Muscle of back (tissue), 11 donors: ENCODE results near the gene IRF5. TPM values are rescaled to one million over a fixed set of nuclear protein-coding genes. Genes with fewer than 3 reads are reported as not detected.
A peak's percentile ranks its signal among the peaks of the same experiment; 100 is the strongest.
"Not testable (repeated sequence)": the region's sequence is repeated elsewhere in the genome, so short reads cannot be mapped to it uniquely, and the experiment has no call there.

Source experiments
- DNase-seq, 3 donors: peaks; one replicate each; pipeline versions ENCODE4 v3.0.0 to v3.0.0-alpha.2; 2013
- polyA plus RNA-seq, 10 donors: library from polyadenylated mRNA; unstranded; fragments of 120-200 nt; gene quantifications; one replicate each; pipeline ENCODE4 v1.2.1, GENCODE V29; 2013; ENCODE audit not compliant: insufficient read length in 10 of 10

Gene IRF5
- polyA plus RNA-seq, 10 donors: 1.5 to 3.3 (median 2.3) TPM

DNA sequence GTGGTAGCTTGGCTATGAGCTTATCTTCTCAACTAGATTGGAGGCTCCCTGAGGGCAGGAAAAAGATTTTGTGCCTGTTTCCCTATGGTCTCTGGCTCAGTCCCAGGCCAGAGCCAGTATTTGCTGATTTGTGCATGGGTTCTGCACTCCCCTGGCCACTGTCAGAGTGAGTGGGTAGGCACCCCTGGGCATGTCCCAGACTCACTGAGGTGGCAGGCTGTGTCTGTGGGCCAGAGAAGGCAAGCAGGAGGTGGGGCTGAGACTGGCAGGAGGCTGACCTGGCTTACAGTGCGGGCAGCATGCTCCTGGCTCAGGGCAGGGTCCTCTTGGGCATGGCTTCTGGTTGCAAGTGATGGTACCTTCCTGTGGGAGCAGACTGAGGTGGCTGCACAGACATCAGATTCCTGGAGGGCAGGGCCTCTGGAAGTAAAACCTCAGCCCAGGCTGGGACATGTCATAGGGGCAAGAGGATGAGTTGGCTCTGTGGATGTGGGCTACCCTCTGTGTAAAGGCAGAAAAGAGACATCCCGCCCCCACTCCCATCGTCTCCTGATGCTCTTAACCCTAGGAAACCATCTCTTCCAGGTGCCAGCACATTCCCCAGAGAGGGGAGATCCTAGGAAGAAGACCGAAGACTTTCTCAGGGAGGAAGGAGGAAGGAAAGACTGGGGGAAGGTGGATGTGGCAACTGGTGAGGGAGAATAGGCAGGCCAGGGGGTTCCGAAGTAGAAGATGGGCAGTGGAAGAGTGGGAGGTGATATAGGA is 31.5 kb upstream of the IRF5 start:
- no peak for DNase-seq

DNA sequence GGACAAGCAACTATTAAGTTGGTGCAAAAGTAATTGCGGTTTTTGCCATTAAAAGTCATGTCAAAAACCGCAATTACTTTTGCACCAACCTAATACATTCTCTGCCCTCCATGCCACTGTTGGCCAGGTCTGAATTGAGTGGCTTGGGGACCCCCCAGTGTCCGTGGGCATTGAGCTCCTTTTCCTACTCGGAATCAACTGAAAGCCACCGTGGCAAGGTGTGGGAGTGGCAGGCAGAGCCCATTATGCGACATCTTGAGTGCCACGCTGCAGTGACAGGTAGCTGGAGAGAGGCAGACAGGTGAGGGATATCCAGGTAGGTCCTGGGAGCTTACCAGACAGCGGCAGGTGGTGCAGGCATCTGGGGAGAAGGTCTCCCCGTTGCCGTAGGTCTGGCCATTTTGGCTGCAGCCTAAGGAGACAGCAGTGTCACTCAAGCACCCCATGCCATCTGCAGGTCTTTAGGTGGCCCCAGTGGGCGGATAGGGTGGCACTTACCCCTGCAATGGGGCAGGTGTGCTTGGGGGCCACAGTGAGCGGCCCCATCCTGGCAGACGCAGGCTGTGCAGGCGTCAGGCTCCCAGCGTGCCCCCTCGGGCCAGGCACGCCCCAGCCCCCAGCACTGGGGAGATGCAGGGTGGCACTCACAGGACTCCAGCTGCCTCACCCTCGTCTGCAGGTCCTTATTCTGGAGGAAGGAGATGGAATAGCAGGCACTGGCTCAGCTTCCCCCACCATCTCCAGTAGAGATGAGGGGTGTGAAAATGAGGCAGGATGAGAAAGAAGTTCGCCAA is 30.8 kb upstream of the IRF5 start:
- DNase-seq: no peak

DNA sequence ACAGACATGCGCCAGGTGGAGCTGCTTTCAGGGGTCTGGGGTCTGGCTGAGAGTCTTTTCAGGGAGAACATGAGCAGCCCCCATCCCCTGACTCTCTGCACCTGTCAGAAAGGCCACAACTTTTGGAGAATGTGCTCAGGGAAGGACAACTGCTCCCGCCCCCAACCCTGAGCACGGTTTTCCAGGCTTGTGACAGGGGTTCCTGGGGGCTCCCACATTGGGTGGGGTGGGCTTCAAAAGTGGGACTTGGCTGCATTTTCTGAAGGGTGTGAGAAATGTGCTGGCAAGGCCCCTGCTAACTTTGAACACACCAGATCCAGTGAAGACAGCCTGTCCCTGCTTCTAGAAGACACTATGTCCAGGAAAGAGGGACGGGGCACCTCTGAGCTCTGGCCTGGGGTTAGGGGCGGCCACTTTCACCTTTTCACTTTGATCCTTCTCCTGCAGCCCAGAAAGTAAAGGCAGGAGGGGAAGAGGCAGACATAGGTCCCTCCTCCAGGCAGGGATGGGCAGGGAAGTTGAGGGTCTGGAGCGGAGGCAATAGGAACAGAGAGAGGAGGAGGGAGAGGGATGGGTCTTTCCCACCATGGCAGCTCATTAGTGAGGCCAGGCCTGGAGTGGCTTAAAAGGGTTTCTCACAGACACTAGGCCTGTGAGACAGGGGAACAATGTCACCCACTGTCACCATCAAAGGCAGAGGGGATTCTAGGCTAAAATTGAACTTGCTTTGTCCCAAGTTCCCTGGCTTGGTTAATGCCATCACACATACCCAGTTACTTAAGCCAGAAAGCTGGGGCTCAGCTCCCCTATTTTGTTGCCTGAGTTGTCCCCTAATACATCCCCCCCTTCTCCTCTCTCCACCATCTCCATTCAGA is 28.7 kb upstream of the IRF5 start:
- DNase-seq: no peak

DNA sequence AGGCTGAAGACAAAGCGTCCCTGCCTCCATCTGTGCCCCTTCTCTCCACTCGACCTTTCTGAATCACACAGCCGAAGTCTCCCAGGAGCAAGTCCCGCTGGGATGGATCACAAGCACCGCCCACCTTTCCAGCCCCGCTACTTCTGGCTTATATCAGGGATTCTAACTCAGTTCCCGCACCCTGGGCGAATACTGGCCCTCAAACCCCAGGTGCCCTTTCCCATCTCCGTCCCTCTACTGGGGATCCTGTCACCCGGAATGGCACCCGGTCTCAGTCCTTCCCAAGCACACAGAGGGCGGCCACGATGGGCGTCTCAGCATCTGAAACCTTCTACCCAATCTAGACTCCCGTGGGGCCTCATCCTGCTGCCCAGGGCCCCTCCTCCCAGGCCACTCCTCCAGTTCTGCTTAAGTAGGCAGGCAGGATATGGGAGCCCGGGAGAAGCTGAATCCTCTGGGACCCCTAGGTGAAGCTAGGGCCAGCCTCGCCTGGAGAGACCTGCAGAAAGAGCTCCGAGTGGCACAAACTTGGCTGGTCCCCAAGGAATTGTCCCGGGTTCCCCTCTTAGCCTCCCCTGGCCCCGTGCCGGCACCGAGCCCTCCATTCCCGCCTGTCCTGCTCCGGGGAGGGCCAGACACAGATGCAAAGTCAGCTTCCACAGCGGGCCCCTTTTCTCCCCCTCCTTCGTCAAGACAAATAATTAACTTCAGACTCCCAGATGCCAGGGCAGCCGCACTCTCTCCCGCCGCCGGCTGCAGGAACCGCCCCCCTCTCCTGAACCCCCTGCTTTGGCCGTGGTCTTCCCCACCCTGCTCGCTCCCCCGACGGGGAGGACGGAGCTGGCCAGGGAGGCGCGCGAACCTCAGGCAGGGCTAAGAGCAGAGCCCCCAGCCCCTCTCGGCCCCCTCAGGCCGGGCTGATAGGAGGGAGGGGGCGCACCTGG is 27.8 kb upstream of the IRF5 start:
- DNase-seq: peak in 1 of 3 donors; percentile 52

DNA sequence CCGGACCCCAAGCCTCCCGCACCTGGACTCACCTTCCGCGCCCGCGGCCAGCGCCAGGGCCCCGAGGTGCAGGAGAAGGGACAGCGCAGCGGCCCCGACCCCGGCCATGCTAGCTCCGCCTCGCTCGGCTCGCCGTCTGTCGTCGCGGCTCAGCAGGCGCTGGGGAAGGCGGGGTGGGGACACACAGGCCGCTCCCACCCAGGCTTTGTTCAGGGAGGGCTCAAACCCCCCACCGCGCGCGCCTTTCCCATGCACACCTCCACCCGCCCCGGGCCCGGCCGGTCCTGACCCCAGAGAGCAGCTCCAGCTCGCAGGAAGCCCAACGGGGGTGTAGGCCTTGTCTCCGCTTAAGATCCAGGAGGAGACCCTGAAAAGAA is 27.2 kb upstream of the IRF5 start, which contains the start of gene KCP:
KCP (minus strand) TSS at position 141 of the 377 bp plus-strand sequence; CDS start at position 108, 33 bp downstream.
- peak in 1 of 3 donors; percentile 55 for DNase-seq

DNA sequence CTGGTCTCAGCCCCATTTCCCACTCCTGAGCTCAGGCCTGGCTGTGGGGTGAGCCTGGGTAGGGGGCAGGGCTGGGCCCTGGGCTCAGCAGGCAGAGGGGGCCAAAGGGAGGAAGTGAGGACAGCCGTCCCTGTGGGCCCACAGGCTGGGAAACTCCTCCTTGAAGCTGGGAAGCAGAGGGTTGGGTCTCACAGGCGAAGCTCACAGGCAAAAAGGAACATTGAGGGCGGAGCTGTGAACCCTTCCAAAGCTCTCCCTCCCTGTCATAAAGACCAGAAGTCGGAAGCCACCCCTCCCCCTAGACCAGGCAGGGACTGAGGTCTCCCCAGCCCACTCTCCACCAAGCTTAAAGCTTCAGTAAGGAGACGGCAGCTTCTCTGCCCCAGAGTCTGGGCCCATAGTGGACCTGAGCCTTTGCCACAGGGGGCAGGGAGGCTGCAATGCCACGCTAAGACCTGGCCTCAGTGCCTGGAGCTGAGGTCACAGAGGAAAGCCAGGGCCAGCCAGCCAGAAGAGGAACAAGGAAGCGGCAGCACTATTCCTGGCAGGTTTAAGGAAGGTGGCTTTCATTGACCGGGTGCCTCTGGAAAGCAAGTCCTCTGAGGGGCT is 26.2 kb upstream of the IRF5 start:
- DNase-seq: peak in 2 of 3 donors; percentile 52 to 74

DNA sequence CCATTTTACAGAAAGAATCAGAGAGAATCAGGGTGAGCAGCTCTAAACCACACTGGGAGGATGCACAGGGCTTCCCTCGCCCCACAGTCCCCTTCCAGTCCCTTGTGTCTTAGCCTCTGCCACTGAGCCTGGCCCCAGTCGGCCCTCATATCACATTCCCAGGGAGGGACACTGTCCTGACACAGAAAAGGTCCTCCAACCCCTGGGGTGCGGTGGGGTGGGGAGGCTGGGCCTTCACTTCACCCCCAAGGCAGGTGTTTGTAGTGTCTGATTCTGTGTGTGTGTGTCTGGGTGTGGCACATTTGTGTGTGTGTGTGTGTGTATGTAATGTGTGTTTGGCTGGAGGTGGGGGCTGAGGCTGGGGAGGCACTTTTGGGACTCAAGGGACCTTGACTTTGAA is 25.4 kb upstream of the IRF5 start:
- no peak for DNase-seq

DNA sequence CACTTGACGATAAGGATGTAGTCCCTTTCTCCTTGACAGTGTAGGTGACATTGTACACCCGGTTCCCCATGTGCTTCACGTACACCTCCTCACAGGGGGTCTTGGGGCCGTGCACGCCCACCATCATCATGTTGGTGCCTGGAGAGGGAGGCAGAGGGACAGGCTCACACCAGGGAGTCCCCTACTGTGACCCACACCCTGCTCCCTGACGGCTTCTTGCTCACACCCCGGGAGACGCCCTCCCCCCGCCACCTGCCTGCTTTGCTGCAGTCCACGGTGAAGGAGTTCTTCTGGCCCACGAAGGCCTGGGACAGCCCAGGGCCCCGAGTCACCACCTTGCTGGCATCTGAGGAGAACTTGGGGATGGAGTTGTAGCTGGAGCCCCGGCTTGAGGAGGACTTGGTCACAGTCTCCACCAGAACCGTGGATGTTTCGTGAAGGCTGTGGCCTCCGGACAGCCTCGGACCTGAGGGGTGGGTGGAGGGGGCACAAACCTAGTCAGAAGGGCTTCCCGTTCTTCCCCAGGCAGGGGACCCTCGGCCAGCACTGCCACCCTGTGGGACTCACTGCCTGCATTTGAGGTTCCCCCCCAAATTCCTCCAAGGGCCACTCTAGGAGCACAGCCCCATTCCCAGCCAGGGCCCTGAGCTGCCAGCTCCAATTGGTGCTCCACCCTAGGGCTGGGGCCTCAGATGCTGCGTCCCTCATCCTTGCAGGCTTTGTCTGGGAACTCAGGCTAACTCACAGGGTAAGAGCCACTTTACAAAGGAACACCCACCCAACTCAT is 24.8 kb upstream of the IRF5 start:
- not testable (repeated sequence) for DNase-seq

DNA sequence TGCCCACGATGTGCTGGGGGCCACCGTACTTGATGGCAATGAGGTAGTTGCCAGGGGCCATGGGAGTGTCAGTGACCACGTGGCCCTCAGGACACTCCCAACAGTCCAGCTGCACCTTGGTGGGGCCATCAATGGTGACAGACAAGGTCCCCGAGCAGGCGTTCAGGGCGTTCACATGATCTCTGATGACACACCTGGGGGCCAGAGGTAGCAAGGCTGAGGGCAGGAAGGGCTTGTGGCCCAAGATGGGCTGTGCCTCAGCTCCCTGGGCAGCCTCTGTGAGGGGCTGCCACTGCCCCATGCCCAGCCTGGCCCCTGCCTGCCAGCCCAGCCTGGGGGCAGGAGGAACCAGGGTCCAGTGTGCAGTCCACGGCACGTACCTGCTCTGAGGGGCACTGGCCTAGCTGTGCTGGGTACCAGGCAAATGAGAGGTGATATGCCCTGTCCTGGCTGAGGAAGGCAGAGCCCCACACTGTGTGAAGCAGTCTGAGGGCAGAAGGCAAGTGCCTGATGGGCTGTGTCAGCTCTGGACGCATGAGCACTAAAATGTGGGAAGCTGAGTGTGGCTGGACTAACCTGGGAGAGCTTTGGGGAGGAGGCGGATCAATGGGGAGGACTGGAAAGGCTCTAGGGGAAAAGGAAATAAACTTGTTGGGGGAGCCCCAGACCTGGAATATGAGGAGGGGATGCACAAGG is 23.7 kb upstream of the IRF5 start:
- DNase-seq: no peak

DNA sequence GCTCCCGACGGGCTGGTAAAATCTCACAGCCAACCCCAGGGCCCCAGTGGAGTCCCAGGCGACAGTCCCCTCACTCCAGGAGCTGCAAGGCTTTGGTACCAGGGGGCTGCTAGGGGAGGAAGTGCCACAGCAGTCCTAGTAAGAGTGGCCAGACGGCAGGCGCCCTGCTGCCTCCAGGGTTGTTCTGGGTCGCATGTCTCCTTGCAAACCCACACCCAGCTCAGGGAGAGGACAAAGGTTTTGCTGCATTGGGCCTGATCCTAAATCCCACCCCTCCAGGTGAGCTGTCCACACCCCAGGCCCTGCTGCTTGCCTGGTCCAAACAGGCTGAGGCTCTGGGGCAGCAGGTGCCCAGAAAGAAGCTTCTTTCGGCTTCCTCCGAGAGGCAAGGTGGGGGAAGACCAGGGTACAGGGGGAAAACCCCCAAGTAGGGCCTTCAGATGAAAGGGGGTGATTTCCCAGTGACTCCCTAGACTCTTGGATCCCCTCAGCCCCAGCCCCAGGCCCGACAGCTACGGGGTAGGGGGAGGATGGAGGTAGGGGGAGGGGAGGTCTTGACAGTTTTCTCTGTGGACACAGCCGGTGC is 23.1 kb upstream of the IRF5 start:
- no peak for DNase-seq

DNA sequence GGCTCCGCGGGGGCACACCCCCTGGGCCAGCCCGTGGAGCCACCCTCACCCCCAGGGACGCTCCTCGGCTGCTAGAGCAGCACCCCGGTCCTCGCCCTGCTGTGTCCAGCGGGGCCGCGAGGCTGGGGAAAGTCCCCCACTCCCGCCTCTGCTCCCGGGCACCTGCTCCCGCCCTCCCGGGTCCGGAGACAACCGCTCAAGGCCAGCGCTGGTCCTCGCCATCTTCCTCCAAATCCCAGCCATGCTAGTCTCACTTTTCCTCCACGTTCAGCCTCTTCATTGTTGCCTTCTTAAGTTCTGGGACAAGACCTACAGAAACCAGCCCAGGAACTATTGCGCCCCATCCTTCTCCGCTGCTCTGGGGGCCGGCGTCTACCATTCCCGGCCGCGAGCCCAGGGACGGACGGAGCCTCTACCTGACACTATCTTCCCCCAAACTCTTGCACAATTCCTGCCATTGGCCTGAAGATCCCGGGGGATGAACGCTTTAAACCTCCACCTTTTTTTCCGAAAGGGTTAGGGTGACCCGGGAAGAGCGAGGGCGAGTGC is 22.4 kb upstream of the IRF5 start:
- DNase-seq: no peak

DNA sequence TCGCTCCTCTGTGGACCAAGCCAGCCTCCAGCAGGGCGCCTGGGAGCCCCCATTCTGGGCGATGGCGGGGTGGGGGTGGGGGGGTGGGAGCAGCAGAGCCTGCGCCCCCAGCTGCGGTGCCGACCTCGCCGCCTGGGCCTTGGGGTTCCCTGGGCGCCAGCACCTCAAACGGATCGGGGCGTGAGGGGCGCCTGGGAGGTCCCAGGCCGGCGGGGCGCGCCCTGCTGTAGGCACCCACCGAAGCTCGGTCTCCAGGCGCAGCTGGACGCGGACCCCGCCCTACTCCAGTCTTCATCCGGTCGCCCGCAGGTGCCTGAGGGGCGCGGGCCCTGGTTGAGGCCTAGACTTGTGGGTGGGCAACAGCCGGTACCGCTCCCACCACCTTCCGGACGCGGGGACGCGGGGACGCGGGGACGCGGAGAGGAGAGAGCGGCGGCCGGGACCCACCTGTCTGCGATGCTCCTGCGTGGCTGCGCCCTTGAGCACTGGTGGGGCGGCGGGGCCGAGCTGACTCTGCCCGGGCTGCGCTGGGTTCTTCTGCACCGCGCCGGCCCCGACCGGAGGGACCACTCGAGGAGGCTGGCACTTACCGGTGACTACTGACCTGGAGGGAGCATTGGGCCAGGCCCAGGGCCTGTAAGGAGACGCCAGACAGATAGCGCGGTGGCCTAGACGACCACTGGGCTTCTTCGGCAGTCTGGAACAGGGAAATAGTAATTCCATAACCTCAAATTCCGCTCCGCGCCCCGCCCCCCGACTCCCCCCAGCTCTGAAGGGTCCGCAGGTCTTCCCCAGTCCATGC is 21.7 kb upstream of the IRF5 start:
- no peak for DNase-seq

DNA sequence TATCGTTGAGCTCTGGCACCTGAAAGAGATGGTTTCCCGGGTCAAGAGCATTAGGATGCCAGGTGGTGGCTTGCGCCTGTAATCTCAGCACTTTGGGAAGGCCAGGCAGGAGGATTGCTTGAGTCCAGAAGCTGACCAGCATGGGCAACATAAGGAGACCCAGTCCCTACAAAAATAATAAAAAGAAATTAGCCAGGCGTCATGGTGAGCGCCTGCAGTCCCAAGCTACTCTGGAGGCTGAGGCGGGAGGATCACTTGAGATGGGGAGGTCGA is 21.1 kb upstream of the IRF5 start:
- DNase-seq: no peak

DNA sequence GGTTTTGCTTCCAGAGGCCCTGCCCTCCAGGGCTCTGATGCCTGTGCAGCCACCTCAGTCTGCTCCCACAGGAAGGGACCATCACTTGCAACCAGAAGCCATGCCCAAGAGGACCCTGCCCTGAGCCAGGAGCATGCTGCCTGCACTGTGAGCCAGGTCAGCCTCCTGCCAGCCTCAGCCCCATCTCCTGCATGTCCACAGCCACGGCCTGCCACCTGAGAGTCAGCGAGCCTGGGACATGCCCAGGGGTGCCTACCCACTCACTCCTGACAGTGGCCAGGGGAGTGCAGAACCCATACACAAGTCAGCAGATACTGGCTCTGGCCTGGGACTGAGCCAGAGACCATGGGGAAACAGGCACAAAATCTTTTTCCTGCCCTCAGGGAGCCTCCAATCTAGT is 20.6 kb upstream of the IRF5 start:
- DNase-seq: no peak

DNA sequence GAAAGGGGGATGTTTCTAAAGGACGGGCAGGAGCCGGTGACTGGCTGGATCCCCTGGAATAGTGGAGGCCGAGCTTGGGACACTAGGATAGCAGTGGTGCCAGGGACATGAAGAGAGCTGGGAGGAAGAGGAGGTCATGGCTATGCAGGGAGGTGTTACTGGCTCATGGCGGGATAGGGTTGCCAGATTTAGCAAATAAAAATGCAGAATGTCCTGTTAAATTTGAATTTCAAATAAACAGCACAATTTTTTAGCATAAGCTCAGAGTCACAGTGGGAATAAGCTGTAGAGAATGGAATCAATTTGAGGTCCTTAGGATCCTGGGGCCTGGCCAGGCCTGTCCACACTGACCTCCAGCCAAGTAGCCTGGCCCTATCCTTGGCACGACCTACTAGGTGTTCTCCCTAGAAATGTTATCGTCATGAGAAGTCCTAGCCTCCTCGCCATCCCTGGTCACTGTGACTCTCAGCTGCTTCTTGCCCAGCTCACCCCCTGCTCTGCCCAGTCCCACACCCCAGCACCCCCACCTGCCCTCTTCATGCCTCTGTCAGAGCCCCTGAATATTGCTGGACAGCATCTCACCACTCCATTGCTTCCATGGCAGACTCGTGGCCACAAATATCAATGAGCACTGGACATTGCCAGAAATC is 19.6 kb upstream of the IRF5 start:
- DNase-seq: no peak

DNA sequence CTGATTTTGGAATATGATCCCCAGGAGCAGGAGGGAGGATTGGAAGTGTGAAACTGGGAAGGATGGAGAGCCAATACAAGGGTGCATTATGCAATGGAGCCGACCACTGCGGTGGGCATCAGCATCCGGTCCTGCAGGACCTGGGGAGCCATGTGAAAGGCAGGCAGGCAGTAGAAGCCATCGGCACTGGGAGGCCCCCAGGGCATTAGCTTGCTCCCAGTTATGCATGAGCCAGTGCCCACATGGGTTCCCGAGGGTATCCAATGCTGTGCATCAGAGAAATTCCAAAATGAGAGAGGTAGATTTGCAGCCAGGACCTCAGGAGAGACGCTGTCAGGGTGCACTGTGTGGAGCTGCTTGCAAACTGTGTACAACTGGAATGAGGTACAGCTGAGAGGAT is 18.5 kb upstream of the IRF5 start:
- no peak for DNase-seq
